Stimulated activated CD4-positive, alpha-beta T cell treated with anti-CD3 and anti-CD28 coated beads, TNF-alpha, amount 100 ng/mL, for 1 hour (primary cell): ENCODE measurements around the gene ALPK3.

Experiments used
- DNase-seq, 3 donors: peaks; one replicate each; pipeline ENCODE4 v3.0.0-alpha.2; 2020; ENCODE audit warnings: low read depth in 3 of 3, low spot score in 1 of 3

ALPK3 gene

DNA sequence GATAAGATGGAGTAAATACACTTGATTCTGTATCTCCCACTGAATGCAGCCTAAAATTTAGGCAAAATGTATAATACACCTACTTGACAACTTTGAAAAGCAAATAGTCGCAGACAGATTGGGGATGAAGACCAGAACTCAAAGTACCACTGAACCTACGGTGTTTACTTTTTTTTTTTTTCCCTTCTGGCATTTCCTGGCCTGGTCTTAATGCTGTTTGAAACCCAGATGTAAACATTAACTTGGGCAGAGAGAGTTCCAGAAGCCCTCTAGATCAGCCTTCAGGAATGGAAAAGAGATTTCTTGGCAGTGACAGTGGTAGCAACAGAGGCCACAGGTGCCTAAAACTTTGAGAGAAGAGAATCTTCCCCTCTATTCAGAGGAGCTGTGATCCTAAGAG lies 27.8 kb downstream of the ALPK3 start:
- no peak for DNase-seq

DNA sequence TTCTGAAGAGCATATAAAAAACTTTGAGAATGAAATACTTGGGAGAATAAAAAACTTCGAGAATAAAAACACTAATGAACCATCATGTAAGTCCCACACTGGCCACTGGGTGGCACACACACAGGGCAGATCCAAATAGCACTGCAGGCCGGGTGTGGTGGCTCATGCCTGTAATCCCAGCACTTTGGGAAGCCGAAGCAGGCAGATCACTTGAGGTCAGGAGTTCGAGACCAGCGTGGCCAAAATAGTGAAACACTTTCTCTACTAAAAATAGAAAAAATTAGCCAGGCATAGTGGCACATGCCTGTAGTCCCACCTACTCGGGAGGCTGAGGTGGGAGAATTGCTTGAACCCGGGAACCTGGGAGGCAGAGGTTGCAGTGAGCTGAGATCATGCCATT lies 28.5 kb downstream of the ALPK3 start:
- DNase-seq: peak in 1 of 3 donors; percentile 21

DNA sequence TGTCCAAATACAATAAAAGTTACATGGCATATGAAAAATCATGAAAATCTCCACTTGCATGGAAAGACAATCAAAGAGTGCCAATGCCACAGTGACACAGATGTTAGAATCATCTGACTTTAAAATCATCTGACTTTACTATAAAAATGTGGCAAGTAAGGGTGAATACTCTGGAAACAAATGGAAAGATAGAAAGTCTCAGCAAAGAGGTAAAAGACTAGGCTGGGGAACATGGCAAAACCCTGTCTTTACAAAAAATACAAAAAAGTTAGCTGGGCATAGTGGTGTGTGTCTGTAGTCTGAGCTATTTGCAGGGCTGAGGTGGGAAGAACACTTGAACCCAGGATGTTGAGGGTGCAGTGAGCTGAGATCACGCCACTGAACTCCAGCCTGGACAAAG lies 29.1 kb downstream of the ALPK3 start:
- no peak for DNase-seq

DNA sequence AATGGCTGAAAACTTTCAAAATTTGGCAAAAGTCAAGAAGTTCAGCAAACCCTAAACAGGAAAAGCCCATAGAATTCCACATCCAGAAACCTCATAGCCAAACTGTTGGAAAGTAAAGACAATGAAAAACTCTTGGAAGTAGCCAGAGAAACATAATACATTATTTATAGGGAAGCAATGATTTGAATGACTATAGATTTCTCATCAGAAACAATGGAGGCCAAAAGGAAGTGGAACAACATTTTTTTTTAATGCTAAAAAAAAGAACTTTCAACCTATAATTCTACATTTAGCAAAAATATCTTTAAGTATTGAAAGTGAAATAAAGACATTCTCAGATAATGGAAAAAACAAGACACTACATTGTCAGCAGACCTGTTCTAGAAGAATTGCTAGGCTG lies 30.2 kb downstream of the ALPK3 start:
- DNase-seq: no peak

DNA sequence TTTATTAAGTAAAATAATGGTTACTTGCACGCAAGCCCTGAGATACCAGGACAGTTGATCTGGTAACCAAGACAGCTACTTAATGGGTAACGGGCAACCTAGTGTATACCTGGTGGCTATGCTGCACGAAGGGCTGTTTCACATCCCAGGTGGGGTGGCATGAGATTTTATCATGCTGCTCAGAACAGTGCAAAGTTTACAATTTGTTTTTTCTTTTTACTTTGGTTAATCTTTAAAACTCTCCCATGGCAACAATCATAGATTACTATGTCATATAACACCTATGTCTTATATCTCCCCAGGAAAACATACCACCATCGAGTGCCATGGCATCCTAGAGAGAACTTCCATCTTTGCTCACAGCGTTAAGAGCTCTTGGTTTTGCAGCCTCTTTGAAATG lies 35.1 kb downstream of the ALPK3 start:
- no peak for DNase-seq

DNA sequence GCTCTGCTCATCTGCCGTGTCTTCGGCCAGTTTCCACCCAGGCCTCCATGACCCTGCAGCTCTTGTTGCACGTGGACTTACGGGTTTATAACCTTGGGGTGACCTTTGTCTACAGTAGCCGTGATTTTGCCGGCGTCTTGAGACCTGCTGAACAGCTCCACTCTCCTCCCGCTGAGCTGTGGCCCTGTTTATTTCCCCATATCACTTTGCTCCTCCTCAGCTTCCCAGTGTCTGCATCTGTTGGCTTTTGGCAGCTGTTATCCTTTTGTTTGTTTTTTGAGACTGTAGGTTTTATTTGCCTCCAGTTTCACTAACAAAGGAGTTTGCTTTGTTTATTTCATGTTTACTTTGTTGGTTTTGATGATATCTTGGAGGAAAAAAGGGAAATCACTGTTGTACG lies 38.0 kb downstream of the ALPK3 start:
- no peak for DNase-seq

DNA sequence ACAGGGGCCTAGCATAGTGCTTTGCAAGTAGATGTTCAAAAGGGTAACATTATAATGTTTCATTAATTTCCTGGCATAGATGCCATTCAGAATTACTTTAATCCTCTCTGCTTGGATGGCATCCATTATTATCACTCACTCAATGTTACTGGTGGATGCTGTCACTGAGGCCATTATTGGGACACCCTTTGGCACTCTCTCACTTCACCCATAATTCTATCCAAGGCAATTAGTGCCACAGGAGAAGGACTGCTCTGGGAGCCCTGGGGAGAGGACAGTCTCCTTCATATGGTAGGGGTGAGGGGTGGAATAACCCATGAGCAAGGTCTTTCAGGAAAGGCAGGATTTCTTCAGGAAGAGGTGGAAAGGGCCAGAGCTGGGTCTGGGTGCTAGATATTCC lies 38.6 kb downstream of the ALPK3 start:
- no peak for DNase-seq

DNA sequence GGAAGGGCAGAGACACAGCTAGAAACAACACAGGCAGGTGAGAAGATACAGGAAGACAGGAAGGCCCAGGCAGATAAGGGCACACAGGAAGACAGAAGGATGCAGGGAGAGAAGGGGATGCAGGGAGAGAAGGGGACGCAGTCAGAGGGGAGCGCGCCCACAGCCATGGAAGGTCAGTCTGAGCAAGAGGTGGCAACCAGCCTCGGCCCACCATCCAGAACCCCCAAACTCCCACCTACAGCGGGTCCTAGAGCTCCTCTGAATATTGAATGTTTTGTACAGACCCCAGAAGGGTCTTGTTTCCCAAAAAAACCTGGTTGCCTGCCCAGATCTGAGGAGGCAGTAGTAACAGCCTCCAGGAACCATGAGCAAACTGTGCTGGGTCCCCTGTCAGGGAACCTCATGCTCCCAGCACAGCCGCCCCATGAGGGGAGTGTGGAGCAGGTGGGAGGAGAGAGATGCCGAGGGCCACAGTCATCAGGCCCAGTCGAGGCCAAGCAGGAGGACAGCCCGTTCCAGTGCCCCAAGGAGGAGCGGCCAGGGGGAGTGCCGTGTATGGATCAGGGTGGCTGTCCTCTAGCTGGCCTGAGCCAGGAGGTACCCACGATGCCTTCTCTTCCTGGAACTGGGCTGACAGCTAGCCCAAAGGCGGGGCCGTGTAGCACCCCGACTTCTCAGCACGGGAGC lies 39.7 kb downstream of the ALPK3 start:
- no peak for DNase-seq

DNA sequence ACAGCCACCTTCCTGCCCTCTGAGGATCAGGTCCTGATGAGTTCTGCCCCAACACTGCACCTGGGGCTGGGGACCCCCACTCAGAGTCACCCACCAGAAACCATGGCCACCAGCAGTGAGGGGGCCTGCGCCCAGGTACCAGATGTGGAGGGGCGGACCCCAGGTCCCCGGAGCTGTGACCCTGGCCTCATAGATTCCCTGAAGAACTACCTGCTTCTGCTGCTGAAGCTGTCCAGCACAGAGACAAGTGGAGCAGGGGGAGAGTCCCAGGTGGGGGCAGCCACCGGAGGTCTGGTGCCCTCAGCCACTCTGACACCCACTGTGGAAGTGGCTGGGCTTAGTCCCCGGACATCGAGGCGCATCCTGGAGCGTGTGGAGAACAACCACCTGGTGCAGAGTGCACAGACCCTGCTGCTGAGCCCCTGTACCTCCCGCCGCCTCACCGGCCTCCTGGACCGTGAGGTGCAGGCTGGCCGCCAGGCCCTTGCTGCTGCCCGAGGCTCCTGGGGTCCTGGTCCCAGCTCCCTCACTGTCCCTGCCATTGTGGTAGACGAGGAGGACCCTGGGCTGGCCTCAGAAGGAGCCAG lies 40.4 kb downstream of the ALPK3 start:
- DNase-seq: no peak

DNA sequence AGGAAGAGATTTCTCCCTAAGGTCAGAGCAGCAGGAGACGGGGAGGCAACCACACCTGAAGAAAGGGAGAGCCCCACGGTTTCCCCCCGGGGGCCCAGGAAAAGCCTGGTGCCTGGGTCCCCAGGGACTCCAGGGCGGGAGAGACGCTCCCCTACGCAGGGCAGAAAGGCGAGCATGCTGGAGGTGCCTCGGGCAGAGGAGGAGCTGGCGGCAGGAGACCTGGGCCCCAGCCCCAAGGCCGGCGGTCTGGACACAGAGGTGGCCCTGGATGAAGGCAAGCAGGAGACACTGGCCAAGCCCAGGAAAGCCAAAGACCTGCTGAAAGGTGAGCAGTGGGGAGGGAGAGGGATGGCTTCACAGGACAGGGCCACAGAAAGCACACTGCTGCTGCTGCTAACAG lies 41.1 kb downstream of the ALPK3 start:
- no peak for DNase-seq

DNA sequence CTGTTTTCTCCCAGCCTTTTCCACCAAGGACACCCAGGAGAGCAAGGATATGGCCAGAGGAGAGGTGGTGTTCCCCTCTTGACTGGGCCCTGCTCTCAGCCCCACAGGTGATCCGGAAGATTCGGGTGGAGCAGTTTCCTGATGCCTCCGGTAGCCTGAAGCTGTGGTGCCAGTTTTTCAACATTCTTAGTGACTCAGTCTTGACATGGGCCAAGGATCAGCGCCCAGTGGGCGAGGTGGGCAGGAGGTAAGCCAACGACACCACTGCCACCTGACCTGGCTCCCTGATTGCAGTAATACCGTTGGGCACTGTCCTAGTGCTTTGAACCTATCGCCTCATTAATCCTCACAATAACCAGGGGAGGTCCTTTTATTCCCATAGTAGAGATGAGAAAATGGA lies 42.0 kb downstream of the ALPK3 start:
- no peak for DNase-seq

DNA sequence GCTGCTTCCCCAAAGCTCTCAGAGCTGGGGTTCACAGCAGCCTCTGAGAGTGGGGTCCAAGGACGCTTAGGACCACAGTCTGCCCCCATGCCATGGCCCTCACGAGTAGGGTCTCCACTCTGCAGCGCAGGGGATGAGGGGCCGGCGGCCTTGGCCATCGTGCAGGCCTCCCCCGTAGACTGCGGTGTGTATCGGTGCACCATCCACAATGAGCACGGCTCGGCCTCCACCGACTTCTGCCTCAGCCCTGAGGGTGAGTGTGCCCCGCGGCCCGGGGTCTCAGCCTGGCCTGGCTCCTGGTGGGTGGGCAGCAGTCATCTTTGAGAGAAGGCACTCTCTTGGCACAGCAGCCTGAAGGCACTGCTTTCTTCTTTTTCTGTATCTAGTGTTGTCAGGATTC lies 42.5 kb downstream of the ALPK3 start:
- DNase-seq: no peak

DNA sequence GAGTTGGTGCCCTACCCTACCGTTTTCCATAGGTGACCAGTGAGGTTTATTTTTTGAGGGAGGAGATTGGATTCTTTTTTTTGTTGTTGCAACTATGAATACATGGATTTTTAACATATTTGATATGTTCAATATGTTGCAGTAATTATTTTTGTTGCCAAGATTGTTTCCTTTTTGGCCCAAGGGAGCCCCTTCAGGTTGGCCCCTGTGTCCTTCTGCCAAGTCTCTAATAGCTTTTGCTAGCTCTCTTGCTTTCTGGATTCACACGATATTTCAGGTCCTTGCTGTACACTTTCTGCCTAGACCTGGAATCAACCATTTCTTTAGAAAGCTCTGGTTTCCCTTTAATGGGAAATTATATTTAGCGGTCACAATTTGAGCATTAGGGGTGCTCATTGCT lies 44.6 kb downstream of the ALPK3 start:
- no peak for DNase-seq

DNA sequence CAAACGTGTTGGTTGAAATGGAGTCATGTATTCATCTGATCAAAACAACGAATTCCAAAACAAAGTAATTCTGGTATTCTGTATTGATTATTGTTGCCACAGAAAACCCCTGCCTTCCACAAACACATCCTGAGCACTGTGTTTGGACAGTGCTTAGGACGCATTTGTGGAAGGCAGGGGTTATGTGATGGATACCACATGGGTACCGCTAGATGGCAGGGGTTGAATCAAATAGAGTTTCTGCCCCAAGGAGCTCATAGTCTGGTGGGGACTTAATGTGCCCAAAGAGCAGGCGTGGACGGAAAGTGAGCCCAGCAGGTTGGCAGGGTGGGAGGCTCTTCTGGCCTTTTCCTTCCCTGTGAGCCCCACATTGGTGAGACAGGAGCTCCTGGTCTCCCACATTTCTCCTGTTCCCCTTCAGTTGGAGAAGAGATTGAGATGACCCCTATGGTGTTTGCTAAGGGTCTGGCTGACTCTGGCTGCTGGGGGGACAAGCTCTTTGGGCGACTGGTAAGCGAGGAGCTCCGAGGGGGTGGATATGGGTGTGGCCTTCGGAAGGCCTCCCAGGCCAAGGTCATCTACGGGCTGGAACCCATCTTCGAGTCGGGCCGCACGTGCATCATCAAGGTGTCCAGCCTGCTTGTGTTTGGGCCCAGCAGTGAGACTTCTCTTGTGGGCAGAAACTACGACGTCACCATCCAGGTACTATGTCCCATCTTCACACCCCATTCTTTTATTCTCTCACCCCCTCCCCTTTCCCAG lies 45.2 kb downstream of the ALPK3 start:
- DNase-seq: no peak

DNA sequence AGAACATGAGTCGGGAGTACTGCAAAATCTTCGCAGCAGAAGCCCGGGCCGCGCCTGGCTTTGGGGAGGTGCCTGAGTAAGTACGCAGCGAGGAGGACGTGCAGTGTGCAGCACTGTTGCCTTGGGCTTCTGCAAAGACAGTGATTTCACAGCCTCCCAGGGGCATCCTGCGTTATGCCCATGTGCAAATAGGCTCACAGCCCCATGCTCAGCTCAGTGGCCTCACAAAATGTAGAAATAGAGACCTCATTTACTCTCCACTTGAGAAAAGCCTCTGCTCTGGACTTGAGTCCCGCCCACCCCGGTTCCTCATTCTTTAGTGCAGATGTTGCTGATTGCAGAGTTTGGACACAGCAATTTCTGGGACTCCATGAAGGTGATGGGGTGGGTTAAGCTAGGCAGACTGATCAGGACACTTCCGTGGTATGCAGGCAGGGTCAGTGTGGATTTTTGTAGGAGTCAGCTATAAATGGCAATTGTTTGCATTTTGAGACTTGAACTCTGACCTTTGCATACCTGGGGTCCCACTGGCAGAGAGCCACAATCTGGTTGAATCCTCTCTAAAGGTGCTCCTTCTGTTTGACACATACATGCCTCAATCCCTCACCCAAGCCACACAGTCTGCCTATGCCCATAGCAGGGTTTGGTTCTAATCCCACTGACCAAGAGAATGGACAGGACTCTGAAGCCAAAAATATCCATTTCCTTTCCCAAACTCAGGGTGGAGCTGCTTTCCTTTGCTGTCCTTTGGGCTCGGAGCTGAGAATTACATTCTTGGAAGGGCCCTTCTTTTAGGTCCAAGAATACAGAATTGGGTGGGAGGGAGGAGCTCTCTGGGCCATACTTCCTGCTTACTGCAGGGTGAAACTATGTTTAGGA lies 46.6 kb downstream of the ALPK3 start:
- no peak for DNase-seq

DNA sequence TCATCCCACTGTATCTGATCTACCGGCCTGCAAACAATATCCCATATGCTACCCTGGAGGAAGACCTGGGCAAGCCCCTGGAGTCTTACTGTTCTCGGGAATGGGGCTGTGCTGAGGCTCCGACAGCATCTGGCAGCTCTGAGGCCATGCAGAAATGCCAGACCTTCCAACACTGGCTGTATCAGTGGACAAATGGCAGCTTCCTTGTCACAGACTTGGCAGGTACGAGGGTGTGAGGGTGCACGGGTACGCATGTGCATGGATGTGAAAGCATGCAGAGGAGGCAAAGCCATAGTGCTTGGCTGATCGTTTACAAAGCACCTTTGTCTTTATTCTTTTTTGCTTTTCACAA lies 47.3 kb downstream of the ALPK3 start:
- no peak for DNase-seq

DNA sequence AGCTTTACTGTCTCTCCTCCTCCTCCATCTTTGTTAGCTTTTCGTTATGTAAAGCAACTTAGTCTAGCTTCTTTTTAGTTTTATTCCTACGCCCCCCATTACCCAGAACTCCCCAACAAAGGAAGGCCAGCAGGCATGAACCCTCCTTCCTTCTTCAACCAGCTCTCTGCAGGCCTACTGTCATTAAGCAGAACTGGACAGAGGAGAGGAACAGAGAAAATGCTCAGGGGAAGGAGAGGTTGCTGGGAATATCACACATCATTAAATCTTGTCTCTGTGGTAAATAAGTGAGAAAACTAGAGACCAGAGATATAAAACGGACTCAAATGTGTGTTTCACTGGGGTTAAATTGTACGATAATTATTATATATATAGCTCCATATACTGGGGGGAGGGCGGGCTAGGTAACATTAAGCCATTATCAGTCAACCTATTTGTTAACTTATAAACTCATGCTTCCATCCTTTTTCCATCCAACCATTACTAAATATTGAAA lies 48.0 kb downstream of the ALPK3 start:
- DNase-seq: no peak

DNA sequence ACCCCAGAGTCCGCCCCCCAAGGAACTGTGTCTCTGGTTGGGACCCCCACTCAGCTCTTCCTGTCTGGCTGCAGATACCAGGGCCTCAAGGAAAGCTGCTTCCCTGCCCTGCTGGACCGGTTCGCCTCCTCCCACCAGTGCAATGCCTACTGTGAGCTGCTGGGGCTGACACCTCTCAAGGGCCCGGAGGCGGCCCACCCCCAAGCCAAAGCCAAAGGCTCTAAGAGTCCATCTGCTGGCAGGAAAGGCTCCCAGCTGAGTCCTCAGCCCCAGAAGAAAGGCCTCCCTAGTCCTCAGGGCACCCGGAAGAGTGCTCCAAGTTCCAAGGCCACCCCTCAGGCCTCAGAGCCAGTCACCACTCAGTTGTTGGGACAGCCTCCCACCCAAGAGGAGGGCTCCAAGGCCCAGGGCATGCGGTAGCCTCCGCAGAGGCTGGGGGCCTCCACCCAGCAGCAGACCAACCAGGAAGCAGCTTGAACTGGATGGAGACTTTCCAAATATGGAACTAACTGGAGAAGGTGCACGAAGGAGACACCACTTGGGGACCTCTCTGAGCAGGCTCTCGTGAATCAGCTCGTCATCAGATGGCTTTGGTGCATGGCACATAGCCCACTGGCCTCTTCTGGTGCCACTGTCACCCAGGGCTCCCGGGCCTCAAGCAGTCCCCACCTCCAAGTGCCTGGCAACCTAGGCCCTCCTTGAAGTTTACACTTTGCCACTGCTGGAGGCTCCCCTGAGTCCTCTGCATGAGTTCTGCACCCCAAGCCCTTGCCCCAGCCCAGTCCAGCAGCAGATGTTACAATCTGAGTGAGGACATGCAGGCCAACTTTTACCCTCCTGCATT lies 51.1 kb downstream of the ALPK3 start:
- no peak for DNase-seq

DNA sequence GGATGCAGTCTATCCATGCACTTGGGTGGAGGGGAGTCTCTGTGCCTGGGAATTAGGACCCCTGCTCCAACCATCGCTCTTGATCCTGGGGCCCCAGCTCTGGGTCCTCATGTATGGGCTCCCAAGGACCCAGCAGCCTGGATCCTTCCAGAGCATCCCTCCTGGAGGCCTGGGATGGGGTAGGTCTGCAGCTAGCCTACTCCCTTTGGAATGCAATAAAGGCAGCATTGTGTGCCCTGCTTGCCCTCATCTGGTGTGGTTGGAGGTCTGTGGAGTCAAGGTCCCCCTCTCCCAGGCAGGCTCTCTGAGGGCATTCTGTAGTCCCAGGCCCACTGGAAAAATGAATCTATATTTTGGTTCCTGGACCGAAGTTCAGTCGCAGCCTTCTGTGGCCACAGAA lies 52.4 kb downstream of the ALPK3 start:
- no peak for DNase-seq

DNA sequence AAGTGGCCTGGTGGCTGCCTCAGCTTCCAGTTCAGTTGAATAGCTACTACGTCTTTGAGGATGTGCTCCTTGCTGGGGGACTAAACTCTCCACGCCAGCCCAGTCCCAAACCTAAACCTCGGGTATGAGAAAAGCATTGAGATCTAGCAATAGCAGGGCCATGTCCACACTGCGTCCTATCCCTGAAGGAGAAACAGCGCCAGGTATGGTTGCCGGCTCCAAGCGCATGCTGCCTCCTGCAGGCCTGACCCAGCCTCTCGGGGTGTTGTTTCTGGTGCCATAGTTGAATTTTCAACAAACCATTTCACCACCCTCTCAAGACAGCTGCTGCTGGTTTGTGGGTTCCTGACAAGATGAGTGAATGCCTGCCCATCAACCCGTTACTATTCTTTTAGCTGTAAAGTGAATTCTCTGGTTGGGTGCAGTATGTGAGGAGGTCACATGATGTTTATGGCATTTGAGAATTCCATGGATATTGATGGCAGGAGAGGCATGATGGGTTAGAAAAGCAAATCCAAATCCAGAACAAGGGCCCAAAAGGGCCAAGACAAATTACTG lies 54.4 kb downstream of the ALPK3 start:
- DNase-seq: no peak
